HFF-Myc (cell line): ENCODE measurements around the gene RAB3B.

ENCODE experiments used
- DNase-seq: peaks from one replicate; pipeline ENCODE4 v3.0.0-alpha.2; 2011; ENCODE audit warnings: low read depth; ENCODE audit errors: extremely low read depth
- H3K4me3 ChIP-seq: replicated peaks from 2 replicates; pipeline ENCODE4 v1.5.1; 2011; ENCODE audit warnings: low read depth, mild to moderate bottlenecking, control low read depth, low read length
- CTCF ChIP-seq: IDR thresholded peaks from 2 replicates; pipeline ENCODE4 v1.5.1; 2012; ENCODE audit warnings: mild to moderate bottlenecking, low read depth, low read length, control low read depth; ENCODE audit errors: missing control alignments

RAB3B gene

GRCh38 chr1:52003877-52004276 lies 13.4 kb upstream of the RAB3B start:
- no peak overlapping the region for H3K4me3 ChIP-seq
- no peak for DNase-seq
- no peak for TF ChIP-seq CTCF

GRCh38 chr1:52002038-52002917 lies 11.8 kb upstream of the RAB3B start:
- H3K4me3 ChIP-seq = no peak overlapping the region
- peak; percentile 93 for DNase-seq
- peak; percentile 85 for TF ChIP-seq CTCF

- no peak for TF ChIP-seq CTCF
- DNase-seq = no peak
- H3K4me3 ChIP-seq = no peak overlapping the region
Measured at GRCh38 chr1:51998701-51999100, 8.2 kb upstream of the RAB3B start.

GRCh38 chr1:51997974-51998382 lies 7.5 kb upstream of the RAB3B start:
- TF ChIP-seq CTCF = no peak
- no peak for DNase-seq
- no peak overlapping the region for H3K4me3 ChIP-seq

- TF ChIP-seq CTCF = no peak
- H3K4me3 ChIP-seq = peak overlapping the region; percentile 57
- DNase-seq = no peak
Measured at GRCh38 chr1:51989582-51990477, 670 bp downstream of the RAB3B start.

- no peak overlapping the region for H3K4me3 ChIP-seq
- no peak for DNase-seq
- no peak for TF ChIP-seq CTCF
Measured at GRCh38 chr1:51988254-51988653, 2.2 kb downstream of the RAB3B start.
